A549 (cell line): ENCODE results near the gene LRP6.

Experiments
- CBX2 ChIP-seq: fragments of 200-600 bp; sonication (generic); IDR thresholded peaks from 2 replicates; pipeline ENCODE4 v1.6.1; 2016; ENCODE audit warnings: low read depth, mild to moderate bottlenecking, borderline replicate concordance
- CHD2 ChIP-seq: fragments of 150-350 bp; IDR thresholded peaks from 2 replicates; pipeline ENCODE4 v1.6.1; 2014; ENCODE audit warnings: low read length; ENCODE audit not compliant: partially characterized antibody
- CTCF ChIP-seq: fragments of >200 bp; sonication (Bioruptor Twin); formaldehyde crosslinking; IDR thresholded peaks from 3 replicates; pipeline ENCODE4 v1.5.1; 2016
- EP300 ChIP-seq, 2 experiments: fragments of >200 bp; sonication (Bioruptor Twin); formaldehyde crosslinking; IDR thresholded peaks; 2 replicates in 1 of 2; 3 replicates in 1 of 2; pipeline ENCODE4 v1.6.1; 2016 to 2017
- ESRRA ChIP-seq: fragments of 150-350 bp; IDR thresholded peaks from 2 replicates; pipeline ENCODE4 v1.6.1; 2014; ENCODE audit warnings: mild to moderate bottlenecking, low read length, borderline replicate concordance
- HEYL ChIP-seq: fragments of 250-450 bp; sonication (Bioruptor Pico); IDR thresholded peaks from 2 replicates; pipeline ENCODE4 v1.8.0; 2021; ENCODE audit warnings: mild to moderate bottlenecking, moderate library complexity
- HOXA7 ChIP-seq: fragments of 250-450 bp; sonication (Bioruptor Pico); IDR thresholded peaks from 2 replicates; pipeline ENCODE4 v1.5.0; 2020; ENCODE audit warnings: mild to moderate bottlenecking, moderate library complexity
- MYC ChIP-seq: IDR thresholded peaks from 2 replicates; pipeline ENCODE4 v1.6.1; 2012; ENCODE audit warnings: mild to moderate bottlenecking, inconsistent platforms, low read length, improper control_type of control experiment, borderline replicate concordance
- POLR2A ChIP-seq: IDR thresholded peaks from 2 replicates; pipeline ENCODE4 v1.6.1; 2012; ENCODE audit warnings: mild to moderate bottlenecking, low read length
- POLR2AphosphoS2 ChIP-seq: conservative IDR thresholded peaks from 2 replicates; pipeline ENCODE4 v1.6.1; 2012; ENCODE audit warnings: low read length, improper control_type of control experiment, inconsistent platforms
- RAD21 ChIP-seq, 2 experiments: fragments of >200 bp in 1 of 2; sonication (Bioruptor Twin) in 1 of 2; formaldehyde crosslinking in 1 of 2; IDR thresholded peaks in 1 of 2; conservative IDR thresholded peaks in 1 of 2; 2 replicates in 1 of 2; 3 replicates in 1 of 2; pipeline ENCODE4 v1.6.1; 2012 to 2018; ENCODE audit warnings: inconsistent platforms in 1 of 2
- RCOR1 ChIP-seq: fragments of 150-350 bp; IDR thresholded peaks from 2 replicates; pipeline ENCODE4 v1.6.1; 2014; ENCODE audit warnings: antibody characterized with exemption, low read length, low read depth
- REST ChIP-seq: fragments of 200-600 bp; sonication (generic); IDR thresholded peaks from 2 replicates; pipeline ENCODE4 v1.6.1; 2016; ENCODE audit warnings: antibody characterized with exemption, mild to moderate bottlenecking, moderate library complexity
- USF2 ChIP-seq: fragments of 450-650 bp; IDR thresholded peaks from 2 replicates; pipeline ENCODE4 v1.6.1; 2014; ENCODE audit warnings: antibody characterized with exemption

- TF ChIP-seq RAD21 (conservative IDR thresholded peaks at IDR 0.05 in 1 of 2, IDR thresholded peaks at IDR 0.05 in 1 of 2) (no peak), ESRRA (no peak), EP300 (IDR thresholded peaks at IDR 0.05) (no peak), HOXA7 (no peak), POLR2A (no peak), CTCF (no peak), POLR2AphosphoS2 (no peak), HEYL (CRISPR knock-in tag) (no peak), REST (no peak), USF2 (no peak), CBX2 (no peak), CHD2 (no peak), MYC (no peak), RCOR1 (no peak)
Observed at GRCh38 chr12:12194206-12194605, 72.6 kb downstream of the LRP6 start.
